Kidney (tissue), 14 donors: Measurements from ENCODE around the gene EXOSC7. TPM values are rescaled to one million over a fixed set of nuclear protein-coding genes. Genes with fewer than 3 reads are reported as not detected.
"Not testable (repeated sequence)": the region's sequence is repeated elsewhere in the genome, so short reads cannot be mapped to it uniquely, and the experiment has no call there.

ENCODE experiments used
- DNase-seq, 5 donors: peaks; one replicate each; pipeline ENCODE4 v3.0.0-alpha.2; 2013 to 2020
- FAIRE-seq: peaks from 2 replicates; lab custom pipeline; 2012; peaks lifted over from hg19 to GRCh38; lab: Jason Lieb, UNC
- H3K27ac ChIP-seq, 2 donors: one replicate each; pipeline ENCODE4 v1.7.0; 2013; ENCODE audit warnings: low read depth in 2 of 2, low read length in 2 of 2, inconsistent platforms in 1 of 2
- H3K27me3 ChIP-seq: one replicate; pipeline ENCODE4 v1.7.1; 2013; ENCODE audit warnings: low read length, inconsistent platforms; ENCODE audit not compliant: control insufficient read depth, insufficient read depth
- H3K36me3 ChIP-seq, 3 donors: one replicate each; pipeline versions ENCODE4 v1.7.0 to v1.7.1; 2013; ENCODE audit warnings: low read length in 3 of 3, control low read depth in 1 of 3, inconsistent platforms in 1 of 3; ENCODE audit not compliant: insufficient read depth in 3 of 3, control insufficient read depth in 2 of 3
- H3K4me1 ChIP-seq, 3 donors: one replicate each; pipeline versions ENCODE4 v1.7.0 to v1.7.1; 2013; ENCODE audit warnings: low read length in 3 of 3, inconsistent platforms in 1 of 3, low read depth in 1 of 3; ENCODE audit not compliant: control insufficient read depth in 2 of 3, insufficient read depth in 2 of 3
- H3K4me3 ChIP-seq, 3 donors: one replicate each; pipeline versions ENCODE4 v1.7.0 to v1.8.1; 2013; ENCODE audit warnings: low read length in 3 of 3, control low read depth in 1 of 3, inconsistent platforms in 1 of 3
- H3K9ac ChIP-seq, 3 donors: one replicate each; pipeline versions ENCODE4 v1.7.0 to v1.7.1; 2013; ENCODE audit warnings: low read length in 3 of 3, control low read depth in 1 of 3, inconsistent platforms in 1 of 3
- H3K9me3 ChIP-seq, 3 donors: one replicate each; pipeline versions ENCODE4 v1.7.0 to v1.7.1; 2013; ENCODE audit warnings: low read length in 3 of 3, control low read depth in 1 of 3, inconsistent platforms in 1 of 3; ENCODE audit not compliant: control insufficient read depth in 2 of 3, insufficient read depth in 1 of 3
- CTCF ChIP-seq: IDR thresholded peaks from 3 replicates; pipeline ENCODE4 v1.5.1; 2012; ENCODE audit warnings: mild to moderate bottlenecking, moderate library complexity, borderline replicate concordance; ENCODE audit not compliant: insufficient read depth; ENCODE audit errors: extremely low read depth
- intact Hi-C: fragments of 100-400 bp; cut with DNase I; formaldehyde crosslinking; loops from one replicate; pipeline ENCODE4 v1.11.1; 2022
- polyA plus RNA-seq: library from polyadenylated mRNA; stranded (reverse); fragments of 350-450 nt; fragmentation: Illumina TruSeq; extraction: RNeasy Lipid Tissue Mini Kit (QIAGEN cat#74804); gene quantifications from one replicate; pipeline ENCODE4 v1.2.3, GENCODE V29; 2014; ENCODE audit warnings: low read depth, low replicate concordance; ENCODE audit not compliant: insufficient read depth
- total RNA-seq: library from RNA; stranded (reverse); fragmentation: NEBNext Ultra II Directional; extraction: Animal tissue kit (Norgen Biotek cat#: 25700); gene quantifications from one replicate; pipeline ENCODE4 v1.2.1, GENCODE V29; 2021
- donor health status: control.
- donor health status: control.
- donor health status: control.
- donor health status: control.
- donor health status: control.
- donor health status: DM: yes; HTN: yes; CAD: no.
- donor health status: Normal renal cell carcinoma (clear cell type).

The EXOSC7 gene
- total and polyA plus RNA-seq, 2 donors from 2014 or later, result 43.8 to 71.8 TPM

- Histone ChIP-seq H3K4me3 (no peak overlapping the region), H3K9ac (no peak overlapping the region), H3K27me3 (no peaks in the 10 kb centered on the region), H3K9me3 (no peaks in the 10 kb centered on the region), H3K36me3 (peaks cover 0 to 11% (median 4%) of the 10 kb centered on the region in 3 donors), H3K27ac (no peak overlapping the region), H3K4me1 (no peaks in the 10 kb centered on the region)
- FAIRE-seq, result no peak
- intact Hi-C loops, result no loop called here
- no peak for TF ChIP-seq CTCF
- DNase-seq, result no peak
These were observed 27.8 kb upstream of the EXOSC7 start for GRCh38 chr3:44948239-44948638.

GRCh38 chr3:44949770-44950169, 26.3 kb upstream of the EXOSC7 start:
- H3K27me3 ChIP-seq, H3K4me3 ChIP-seq, DNase-seq, H3K9ac ChIP-seq, H3K9me3 ChIP-seq, FAIRE-seq, intact Hi-C loops, H3K27ac ChIP-seq, H3K4me1 ChIP-seq: not testable (repeated sequence)
- H3K36me3 ChIP-seq, result peaks cover 0 to 14% (median 4%) of the 10 kb centered on the region in 3 donors

GRCh38 chr3:44950275-44950734, 25.7 kb upstream of the EXOSC7 start:
- H3K27ac ChIP-seq, result no peak overlapping the region
- H3K9ac ChIP-seq, result no peak overlapping the region
- no peaks in the 10 kb centered on the region for H3K9me3 ChIP-seq
- DNase-seq (no peak), FAIRE-seq (no peak)
- intact Hi-C loops, result no loop called here
- H3K4me1 ChIP-seq, result no peaks in the 10 kb centered on the region
- peaks cover 0 to 12% (median 4%) of the 10 kb centered on the region in 3 donors for H3K36me3 ChIP-seq
- H3K27me3 ChIP-seq, result no peaks in the 10 kb centered on the region
- no peak for TF ChIP-seq CTCF
- no peak overlapping the region for H3K4me3 ChIP-seq

GRCh38 chr3:44952689-44953088, 23.4 kb upstream of the EXOSC7 start:
- Histone ChIP-seq H3K27ac (no peak overlapping the region), H3K27me3 (no peaks in the 10 kb centered on the region), H3K9me3 (no peaks in the 10 kb centered on the region), H3K36me3 (peaks cover 0 to 12% (median 4%) of the 10 kb centered on the region in 3 donors), H3K9ac (no peak overlapping the region), H3K4me3 (no peak overlapping the region), H3K4me1 (no peaks in the 10 kb centered on the region)
- intact Hi-C loops, result no loop called here
- DNase-seq, result no peak
- no peak for FAIRE-seq
- no peak for TF ChIP-seq CTCF
